Activated CD8-positive, alpha-beta memory T cell treated with anti-CD3 and anti-CD28 coated beads for 24 hours (primary cell): ENCODE results near the gene MCL1.

ENCODE experiments used
- DNase-seq: peaks from one replicate; pipeline ENCODE4 v3.0.0-alpha.2; 2020

The MCL1 gene

DNA sequence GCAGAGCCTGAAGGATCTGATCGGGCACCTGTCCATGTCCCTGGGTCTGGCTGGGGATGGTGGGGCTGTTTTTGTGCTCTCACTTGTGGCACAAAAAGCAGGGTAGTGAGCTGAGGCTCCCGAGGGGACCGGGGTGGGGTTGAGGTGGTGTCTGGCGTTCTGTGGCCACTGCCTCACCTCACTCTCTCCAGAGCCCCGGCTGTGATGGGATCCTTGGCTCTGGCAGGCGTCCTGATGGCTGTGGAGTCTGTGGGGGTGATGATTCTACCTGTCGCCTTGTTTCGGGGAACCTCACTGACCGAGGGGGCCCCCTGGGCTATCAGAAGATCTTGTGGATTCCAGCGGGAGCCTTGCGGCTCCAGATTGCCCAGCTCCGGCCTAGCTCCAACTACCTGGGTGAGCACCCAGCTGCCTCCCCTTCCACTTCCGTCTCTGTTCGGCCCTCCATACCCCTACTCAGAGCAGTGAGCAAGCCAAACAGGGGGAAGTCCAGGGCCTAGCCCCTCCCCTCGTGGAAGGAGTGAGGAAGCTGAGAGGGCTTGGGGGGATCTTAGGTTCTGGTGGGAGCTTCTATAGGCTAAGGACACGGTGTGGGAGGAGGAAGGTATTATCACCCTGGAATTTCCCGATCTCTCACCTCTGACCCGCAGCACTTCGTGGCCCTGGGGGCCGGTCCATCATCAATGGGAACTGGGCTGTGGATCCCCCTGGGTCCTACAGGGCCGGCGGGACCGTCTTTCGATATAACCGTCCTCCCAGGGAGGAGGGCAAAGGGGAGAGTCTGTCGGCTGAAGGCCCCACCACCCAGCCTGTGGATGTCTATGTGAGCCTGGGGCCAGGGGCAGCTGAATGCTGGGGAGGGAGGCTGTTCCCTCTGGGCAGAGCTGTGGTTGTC lies 23.2 kb downstream of the MCL1 start:
- no peak for DNase-seq

DNA sequence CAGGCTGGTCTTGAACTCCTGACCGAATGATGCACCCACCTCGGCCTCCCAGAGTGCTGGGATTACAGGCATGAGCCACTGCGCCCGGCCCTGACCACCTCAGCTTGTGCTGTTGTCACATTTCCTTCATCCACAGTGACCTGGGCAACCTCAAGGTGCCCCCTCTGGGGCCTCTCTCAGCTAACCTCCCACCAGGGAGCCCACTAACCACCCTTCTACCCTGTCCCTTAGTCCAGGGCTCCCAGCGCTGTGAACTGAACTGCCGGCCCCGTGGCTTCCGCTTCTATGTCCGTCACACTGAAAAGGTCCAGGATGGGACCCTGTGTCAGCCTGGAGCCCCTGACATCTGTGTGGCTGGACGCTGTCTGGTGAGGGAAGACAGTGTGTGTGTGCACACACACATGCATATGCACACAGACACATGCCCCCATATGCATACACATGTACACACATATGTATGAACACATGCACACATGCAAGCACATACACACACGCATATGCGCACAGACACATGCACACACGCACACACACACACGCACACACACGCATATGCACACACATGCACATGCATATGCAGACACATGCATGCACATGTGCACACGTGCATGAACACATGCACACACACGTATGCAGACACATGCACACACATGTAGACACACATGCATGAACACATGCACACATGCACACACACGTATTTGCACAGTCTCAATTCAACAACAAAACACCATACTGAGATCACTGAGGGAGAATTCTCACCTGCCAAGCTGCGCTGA lies 24.0 kb downstream of the MCL1 start:
- no peak for DNase-seq

DNA sequence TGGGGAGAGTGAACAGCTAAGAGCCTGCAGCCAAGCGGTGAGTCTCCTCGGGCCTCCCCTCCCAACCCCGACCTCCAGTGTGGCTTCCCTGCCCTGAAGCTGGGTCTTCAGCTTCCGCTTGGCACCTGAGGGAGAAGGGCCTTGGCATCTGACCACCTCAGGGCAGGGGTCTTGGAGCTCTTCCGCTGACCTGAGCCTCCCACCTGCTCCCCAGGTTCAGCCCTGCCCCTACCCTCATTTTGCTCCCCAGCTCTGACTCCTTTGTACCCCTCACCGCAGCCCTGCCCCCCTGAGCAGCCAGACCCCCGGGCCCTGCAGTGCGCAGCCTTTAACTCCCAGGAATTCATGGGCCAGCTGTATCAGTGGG lies 25.3 kb downstream of the MCL1 start:
- DNase-seq, result no peak

DNA sequence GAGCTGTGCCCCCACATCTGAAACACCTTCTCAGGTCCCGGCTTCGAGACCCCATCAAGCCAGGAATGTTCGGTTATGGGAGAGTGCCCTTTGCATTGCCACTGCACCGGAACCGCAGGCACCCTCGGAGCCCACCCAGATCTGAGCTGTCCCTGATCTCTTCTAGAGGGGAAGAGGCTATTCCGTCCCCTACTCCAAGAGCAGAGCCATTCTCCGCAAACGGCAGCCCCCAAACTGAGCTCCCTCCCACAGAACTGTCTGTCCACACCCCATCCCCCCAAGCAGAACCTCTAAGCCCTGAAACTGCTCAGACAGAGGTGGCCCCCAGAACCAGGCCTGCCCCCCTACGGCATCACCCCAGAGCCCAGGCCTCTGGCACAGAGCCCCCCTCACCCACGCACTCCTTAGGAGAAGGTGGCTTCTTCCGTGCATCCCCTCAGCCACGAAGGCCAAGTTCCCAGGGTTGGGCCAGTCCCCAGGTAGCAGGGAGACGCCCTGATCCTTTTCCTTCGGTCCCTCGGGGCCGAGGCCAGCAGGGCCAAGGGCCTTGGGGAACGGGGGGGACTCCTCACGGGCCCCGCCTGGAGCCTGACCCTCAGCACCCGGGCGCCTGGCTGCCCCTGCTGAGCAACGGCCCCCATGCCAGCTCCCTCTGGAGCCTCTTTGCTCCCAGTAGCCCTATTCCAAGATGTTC lies 25.9 kb downstream of the MCL1 start:
- DNase-seq, result no peak

DNA sequence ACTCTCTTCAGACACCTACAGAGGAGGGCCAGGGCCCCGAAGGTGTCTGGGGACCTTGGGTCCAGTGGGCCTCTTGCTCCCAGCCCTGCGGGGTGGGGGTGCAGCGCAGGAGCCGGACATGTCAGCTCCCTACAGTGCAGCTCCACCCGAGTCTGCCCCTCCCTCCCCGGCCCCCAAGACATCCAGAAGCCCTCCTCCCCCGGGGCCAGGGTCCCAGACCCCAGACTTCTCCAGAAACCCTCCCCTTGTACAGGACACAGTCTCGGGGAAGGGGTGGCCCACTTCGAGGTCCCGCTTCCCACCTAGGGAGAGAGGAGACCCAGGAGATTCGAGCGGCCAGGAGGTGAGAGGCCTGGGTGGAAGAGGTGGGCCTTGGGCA lies 26.5 kb downstream of the MCL1 start:
- no peak for DNase-seq

DNA sequence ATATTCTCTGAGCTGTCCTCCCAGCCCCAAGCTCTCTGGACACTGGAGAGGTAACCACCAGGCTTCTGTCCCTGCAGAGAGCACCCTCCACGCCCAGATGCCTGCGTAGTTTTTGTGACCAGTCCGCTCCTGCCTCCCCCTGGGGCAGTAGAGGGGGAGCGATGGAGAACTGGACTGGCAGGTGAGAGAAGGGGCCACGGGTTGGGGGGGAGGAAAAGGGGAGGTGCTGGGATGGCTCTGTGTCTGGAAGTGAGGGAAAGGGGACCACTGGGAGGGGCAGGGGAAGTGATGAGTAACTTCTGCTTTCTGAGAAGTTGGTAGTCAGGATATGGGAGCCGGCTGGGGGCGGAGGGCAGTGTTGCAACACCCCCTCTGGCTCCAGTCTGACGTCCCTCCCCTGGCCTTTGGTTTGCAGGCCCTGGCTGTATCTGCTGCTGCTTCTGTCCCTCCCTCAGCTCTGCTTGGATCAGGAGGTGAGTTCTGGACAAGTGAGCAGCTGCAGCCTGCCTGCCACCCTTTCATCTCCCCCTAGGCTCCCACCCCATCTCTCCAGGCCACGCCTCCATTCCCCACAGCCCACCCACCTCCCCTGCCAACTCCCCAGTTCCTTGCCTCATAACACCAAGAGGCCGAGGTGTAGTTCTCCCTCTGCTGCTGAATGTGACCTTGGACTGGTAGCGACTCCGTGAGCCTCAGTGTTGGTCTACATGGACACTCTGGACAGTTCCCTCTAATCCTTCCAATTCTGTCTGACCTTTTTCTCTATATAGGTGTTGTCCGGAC lies 27.1 kb downstream of the MCL1 start:
- no peak for DNase-seq

DNA sequence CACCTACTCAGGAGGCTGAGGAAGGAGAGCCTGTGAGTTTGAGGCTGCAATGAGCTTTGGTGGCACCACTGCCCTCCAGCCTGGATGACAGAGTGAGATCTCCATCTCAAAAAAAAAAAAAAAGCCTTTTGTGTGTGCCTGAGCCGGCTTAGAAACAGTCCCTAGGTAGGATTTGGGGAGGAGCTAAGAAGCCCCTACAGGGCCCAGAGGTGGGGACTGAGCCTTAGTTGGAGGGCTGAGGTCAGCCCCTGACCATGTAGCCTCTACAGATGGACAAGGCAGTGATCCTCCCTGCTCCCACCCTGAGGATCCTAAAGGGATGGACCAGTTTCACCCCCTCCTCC lies 27.7 kb downstream of the MCL1 start:
- DNase-seq, result no peak

DNA sequence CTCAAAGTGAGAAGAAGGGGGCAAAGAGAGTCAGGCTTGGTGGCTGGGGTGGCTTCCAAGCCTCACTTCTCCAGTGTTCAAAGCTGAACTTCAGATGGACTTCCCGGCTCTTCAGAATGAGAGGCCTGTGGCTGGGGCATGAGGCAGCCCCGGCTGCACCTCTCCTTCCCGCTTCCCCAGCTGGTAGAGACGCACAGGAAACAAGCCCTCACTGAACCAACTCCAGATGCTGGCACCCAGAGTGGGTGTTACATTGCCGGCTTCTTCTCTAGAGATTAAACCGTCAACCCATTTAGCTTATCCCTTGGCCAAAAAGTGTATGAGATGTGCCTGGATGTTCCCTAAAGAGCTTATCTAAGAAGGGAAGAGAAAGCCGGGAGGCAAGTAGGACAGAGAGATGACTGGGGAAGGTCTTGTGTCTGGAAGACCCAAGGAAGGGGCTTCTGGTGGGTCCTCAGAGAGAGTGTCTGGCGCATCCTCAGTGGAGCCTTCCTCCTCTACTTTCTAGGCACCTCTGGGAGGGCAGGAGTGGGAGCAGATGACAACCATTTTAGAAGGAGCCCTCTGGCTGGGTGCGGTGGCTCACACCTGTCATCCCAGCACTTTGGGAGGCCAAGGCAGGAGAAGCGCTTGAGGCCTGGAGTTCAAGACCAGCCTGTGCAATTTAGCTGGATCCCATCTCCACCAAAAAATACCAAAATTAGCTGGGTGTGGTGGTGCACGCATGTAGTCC lies 28.2 kb downstream of the MCL1 start:
- no peak for DNase-seq

DNA sequence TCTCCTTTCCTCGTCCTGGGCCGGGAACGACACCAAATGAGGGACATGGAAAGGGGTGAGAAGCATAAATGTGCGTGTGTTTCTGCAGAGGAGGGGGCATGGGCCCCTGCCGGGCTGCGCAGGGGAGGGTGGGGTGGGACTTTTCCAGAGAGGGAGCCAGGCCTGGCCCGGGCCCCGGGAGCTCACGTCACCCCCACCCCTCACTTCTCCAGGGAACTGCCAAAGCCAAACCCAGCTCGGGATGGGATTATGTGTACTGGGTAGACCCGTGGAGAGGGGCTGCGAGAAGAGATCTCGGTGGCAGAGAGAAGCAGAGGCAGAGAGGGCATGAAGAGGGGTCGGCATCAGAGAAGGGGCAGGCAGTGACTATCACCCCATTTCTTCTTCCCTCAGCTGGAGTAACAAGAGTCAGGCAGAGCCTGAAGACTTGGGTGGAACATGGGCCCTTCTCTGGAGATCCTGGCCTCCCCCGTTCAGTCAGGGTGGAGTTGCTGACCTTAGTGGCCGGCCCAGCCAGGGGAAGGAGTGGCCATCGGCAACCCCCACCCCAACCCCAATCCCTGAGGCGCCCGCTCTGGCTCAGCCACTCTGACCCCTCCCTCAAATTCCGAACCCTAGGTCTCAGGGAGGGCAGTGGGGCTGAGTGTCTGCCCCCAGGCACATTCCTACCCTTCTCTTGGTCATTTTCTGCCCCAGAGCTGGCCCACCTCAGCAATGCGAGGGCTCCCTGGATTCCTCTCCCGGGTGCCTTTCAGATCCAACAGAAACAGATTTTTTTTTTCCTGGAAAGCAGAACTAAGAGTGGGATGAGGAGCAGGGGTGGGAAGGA lies 29.0 kb downstream of the MCL1 start:
- no peak for DNase-seq

DNA sequence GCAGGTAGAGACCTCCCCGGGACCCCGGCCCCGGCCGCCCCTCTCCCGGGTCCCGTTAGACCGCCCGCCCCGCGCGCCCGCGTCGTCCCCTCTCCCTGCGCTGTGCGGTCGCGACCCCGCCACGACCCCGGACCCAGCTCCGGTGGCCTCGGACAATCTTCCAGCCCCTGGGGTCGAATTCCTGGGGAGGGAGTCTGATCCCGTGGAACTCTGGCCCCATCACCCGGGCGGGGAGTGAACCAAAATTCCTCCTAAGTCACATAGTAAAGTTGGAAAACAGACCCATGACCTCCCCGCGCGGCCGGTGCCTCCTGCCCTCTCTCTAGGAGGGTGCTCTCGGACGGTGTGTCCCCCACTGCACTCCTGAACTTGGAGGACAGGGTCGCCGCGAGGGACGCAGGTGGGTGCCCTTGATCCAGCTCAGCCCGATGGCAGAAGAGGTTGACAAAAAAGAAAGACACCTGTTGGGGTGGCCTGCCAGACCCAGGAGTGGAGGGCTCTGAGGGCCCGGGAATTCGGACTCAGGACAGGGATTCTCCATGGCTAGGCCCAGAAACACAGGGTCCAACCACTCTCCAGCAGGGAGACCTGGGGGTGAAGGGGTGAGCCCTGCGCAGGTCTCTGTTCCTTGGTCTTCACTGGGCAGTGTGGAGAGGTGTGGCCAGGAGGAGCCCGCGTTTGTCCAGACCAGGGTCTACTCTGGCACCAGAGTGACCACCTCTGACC lies 29.8 kb downstream of the MCL1 start:
- no peak for DNase-seq

DNA sequence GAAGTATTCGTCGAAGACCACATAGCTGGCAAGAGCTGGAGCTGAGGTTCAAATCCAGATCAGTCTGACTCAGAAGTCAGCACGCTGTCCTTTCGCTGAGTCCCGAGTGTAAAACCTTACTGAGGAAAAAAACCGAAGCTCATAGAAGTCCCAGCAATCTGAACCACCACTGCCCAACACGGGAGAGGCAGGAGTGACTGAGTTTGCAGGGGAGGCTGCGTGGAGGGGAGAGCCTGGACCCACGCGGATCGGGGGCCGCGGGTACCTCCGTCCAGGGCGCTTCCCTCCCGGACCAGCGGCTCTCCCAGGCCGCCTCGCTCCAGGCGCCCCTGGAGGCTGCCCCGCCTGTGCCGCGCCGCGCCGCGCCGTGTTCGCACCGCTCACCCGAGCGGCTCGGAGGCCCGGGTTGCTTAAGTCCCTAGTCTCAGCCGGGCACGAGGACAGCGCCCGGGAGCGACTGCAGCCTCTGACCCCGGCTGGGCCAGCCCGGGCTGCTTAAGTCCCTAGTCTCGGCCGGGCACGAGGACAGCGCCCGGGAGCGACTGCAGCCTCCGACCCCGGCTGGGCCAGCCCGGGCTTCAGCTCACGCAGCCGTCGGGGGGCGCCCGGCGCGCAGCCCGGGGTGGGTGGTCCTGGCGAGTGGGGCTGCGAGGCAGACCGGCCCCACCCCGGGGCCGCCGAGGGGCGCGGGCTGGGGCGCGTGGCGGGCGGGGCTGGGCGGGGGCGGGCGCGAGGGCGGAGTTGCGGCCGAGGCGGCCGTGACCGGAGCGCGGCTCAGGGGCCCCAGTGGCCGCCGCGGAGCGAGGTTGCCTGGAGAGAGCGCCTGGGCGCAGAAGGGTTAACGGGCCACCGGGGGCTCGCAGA lies 30.5 kb downstream of the MCL1 start, which contains the start of gene ADAMTSL4:
ADAMTSL4 (plus strand) TSS at position 777 of the 864 bp plus-strand sequence. CDS start 2,881 bp downstream, outside the sequence.
- DNase-seq, result no peak

DNA sequence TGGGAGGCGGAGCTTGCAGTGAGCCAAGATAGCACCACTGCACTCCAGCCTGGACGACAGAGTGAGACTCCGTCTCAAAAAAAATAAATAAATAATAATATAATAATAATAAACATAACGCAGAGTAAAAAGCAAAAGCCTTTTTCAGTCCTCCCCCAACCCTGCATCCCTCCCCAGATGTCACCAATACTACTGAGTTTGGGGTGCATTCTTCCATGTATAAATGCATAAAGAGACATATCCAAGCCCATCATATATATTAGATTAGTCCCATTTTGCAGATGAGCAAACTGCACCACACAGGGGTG lies 31.1 kb downstream of the MCL1 start:
- DNase-seq, result no peak

DNA sequence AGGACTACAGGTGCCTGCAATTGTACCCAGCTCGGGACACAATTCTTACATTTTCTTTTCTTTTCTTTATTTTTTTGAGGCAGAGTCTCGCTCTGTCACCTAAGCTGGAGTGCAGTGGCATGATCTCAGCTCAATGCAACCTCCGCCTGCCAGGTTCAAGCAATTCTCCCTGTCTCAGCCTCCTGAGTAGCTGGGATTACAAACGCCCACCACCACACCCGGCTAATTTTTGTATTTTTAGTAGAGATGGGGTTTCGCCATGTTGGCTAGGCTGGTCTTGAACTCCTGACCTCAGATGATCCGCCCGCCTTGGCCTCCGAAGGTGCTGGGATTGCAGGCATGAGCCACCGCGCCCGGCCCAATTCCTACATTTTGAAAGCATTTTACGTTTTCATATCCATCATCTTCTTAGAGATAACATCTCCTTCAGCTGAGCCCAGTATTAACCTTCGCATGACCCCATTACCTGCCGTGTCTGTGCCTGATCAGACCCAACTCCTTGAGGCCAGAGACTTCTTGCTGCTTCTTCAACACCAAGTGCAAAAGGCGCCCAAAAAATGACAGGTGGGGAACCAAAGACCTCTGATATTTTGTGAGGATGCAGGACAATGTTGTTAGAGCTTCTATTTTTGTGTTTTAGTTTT lies 33.0 kb downstream of the MCL1 start:
- DNase-seq, result no peak

DNA sequence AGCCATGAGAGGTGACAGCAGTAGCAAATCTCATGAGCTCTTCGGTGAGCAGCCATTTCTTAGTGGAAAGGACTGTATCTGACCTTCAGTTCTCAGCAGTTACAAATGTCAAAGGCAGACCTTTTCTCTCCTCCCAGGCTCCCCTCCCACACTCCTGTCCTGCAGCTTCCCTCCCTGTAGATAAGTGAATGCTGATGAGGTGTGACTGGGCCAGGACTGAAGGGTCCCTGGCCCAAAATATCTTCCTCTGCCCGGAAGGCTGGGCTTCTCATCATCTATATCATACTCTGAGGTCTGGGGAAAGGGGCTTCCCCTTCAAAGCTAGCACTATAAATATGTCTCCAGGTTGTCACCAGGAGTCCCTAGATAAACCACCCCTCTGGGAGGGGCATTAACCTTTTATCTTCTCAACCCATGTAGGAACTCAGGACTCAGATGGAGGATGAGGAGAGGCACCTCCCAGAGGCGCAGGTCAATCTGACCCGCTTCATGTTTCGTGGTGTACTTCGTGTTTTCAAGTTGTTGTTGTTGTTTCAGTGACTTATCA lies 33.9 kb downstream of the MCL1 start:
- no peak for DNase-seq

DNA sequence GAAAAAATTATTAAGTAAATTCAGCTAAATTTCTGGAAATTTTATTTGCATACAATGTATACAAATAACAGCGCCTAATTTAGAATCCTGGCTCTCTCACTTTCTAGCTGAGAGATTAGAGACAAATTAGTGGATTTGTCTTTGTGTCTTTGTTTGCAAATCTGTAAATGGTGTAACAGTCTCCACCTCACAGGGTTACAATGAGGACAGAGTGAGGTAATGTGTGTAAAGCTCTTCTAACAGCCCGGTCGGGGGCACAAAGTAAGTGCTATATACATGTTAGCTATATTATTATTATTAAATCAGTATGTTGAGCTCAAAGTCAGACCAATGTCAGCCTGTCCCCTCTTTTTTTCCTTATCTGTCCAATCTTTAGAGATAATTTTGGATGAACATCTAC lies 35.2 kb downstream of the MCL1 start:
- no peak for DNase-seq

DNA sequence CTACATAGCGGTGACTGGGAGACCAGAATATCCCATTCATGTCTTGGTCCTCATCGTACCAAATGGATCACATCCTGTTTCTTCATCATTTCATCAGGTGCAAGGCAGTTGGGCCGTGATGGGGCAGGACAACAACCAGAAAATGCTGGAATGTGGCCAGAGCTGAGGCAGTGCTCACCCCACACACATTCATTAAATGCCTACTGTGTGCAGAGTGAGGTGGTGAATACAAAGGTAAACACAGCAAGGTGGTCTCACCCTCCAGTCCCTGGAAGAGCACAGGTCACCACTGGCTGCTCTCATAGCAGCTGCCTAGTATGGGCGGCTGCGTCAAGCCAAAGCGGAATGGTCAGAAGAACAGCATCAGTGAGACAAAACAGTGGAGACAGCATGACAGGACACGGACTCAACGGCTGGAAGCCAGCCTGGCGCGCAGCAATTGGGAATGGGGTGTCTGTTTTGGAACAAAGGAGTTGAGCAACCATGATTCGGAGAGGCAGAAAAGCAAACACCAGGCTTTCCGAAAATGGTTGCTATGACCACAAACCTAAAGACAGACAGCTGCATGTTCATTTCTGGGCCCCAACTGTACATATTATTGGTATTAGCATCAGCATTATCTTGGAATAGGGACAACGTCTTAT lies 35.8 kb downstream of the MCL1 start:
- DNase-seq, result no peak

DNA sequence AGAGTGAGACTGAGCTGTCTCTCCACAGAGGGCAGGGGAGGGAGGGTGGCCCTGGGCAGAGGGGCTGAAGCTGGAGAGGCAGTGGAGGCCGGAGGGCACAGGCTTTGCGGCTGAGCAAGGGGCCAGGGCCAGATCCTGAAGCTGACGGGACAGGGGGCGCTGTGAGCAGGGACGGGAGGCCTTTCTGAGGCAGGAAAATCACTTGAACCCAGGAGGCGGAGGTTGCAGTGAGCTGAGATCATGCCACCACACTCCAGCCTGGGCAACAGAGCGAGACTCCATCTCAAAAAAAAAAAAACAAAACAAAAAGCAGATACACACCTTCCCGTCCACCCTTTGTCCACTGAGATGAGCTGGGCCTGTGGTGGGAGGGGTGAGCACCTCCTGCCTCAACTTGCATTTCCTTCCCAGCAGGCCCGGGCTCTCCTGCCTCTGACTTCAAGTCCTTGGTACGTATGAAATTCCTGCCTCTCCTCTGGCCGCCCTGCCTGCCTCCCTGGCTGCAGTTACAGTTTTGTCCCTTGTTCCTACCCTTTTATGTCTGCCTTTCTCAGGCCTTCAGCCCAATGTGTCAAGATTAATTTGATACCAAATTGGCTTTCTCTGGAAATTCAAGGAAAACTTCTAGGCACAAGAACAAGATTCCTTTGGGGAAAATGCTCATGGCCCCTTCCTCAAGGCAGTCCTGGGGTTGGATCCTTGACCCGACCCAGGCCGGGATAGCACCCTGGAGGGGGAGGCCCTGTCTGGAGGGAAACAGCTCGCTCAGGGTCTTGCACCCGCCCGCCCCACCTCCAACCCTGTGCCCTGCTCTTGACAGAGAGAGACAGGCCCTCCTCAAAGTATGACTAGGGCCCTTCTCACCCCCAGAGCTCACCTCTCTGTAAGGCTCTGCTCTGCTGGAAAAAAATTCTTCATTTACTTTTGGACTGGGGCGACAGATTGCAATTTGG lies 41.4 kb downstream of the MCL1 start:
- no peak for DNase-seq
